GM06990 (cell line): ENCODE measurements around the gene ADAM21.

ENCODE experiments used
- DNase-seq: peaks from one replicate; pipeline ENCODE4 v3.0.0-alpha.2; 2011; ENCODE audit not compliant: insufficient read length; ENCODE audit errors: extremely low read depth
- H3K27me3 ChIP-seq: replicated peaks from 2 replicates; pipeline ENCODE4 v1.6.0; 2011; ENCODE audit warnings: low read length; ENCODE audit not compliant: control insufficient read depth, insufficient read depth
- H3K36me3 ChIP-seq: 2 replicates; pipeline ENCODE4 v1.5.1; 2011; ENCODE audit warnings: low read length; ENCODE audit not compliant: control insufficient read depth, insufficient read depth
- H3K4me3 ChIP-seq: replicated peaks from 2 replicates; pipeline ENCODE4 v1.5.1; 2011; ENCODE audit warnings: low read depth, mild to moderate bottlenecking, control low read depth, low read length
- CTCF ChIP-seq: IDR thresholded peaks from 2 replicates; pipeline ENCODE4 v1.5.1; 2011; ENCODE audit warnings: low read length, control low read depth, mild to moderate bottlenecking, inconsistent platforms; ENCODE audit not compliant: insufficient read depth, poor library complexity, severe bottlenecking

The ADAM21 gene

DNA sequence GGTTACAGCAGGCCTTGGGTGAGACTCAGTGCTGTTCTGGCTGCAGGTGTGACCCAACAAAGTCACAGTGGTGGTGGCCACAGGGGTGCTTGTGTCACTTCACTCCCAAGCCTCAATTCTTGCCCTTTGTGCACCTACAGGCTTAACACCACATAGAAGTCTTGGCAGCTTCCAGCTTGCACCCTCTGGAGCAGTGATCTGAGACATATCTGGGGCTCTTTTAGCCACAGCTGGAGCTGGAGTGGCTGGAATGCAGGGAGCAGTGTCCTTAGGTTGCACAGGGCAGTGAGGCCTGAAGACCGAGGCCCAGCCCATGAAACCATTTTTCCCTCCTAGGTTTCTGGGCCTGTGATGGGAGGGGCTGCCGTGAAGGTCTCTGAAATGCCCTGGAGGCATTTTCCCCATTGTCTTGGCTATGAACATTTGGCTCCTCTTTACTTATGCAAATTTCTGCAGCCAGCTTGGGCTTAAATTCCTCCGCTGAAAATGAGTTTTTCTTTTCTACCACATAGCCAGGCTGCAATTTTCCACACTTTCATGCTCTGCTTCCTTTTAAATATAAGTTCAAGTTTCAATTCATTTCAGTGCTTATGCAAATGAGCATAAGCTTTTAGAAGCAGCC lies 37.7 kb downstream of the ADAM21 start:
- no peak for TF ChIP-seq CTCF
- Histone ChIP-seq H3K36me3 (no peaks in the 10 kb centered on the region), H3K4me3 (no peak overlapping the region), H3K27me3 (no peaks in the 10 kb centered on the region)
- DNase-seq = no peak

DNA sequence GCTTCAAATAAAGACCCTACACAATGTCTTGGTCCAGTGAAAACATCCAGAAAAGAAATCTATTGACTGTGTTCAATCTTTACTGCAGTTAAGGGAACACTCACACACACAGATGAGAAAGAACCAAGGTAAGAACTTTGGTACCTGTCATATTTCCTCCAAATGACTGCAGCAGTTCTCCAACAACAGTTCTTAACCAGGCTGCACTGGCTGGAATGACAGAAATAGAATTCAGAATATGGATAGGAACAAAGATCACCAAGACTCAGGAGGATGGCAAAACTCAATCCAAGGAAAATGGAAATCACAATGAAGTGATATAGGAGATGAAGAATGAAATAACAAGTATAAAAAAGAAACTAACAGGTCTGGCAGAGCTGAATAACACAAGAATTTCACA lies 46.2 kb downstream of the ADAM21 start:
- H3K27me3 ChIP-seq = no peaks in the 10 kb centered on the region
- DNase-seq = no peak
- H3K4me3 ChIP-seq = no peak overlapping the region
- no peaks in the 10 kb centered on the region for H3K36me3 ChIP-seq
- no peak for TF ChIP-seq CTCF
